GM18502 (cell line): ENCODE measurements around the gene AJAP1.

Source experiments
- ATAC-seq: cut with Tn5 transposase; IDR thresholded peaks from one replicate; pipeline ENCODE4 v1.9.1; 2021; ENCODE audit warnings: mild to moderate bottlenecking; ENCODE audit not compliant: unreplicated experiment, poor library complexity

Gene AJAP1

GRCh38 chr1:4696753-4697152 is 42.3 kb downstream of the AJAP1 start:
- no peak for ATAC-seq

DNA sequence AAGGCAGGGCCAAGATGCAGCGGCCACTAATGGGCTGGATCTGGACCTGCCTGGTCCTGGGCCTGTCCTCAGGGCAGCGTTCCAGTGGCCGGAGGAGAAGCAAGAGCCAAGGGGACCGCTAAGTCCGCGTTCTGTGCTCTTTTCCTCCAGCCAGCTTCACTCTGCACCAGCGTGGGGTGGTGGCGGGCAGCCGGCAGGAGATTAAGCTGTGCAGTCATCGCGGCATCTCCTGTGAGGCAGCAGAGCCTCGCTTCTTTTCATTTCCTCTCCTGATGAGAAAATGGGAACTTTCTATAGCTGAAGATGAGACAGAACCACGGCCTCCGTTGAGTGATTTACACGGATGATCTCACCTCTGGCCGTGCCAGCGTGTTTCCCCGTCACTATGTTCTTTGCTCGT is 43.4 kb downstream of the AJAP1 start:
- no peak for ATAC-seq

- no peak for ATAC-seq
Measured at GRCh38 chr1:4698911-4699310, 44.5 kb downstream of the AJAP1 start.

DNA sequence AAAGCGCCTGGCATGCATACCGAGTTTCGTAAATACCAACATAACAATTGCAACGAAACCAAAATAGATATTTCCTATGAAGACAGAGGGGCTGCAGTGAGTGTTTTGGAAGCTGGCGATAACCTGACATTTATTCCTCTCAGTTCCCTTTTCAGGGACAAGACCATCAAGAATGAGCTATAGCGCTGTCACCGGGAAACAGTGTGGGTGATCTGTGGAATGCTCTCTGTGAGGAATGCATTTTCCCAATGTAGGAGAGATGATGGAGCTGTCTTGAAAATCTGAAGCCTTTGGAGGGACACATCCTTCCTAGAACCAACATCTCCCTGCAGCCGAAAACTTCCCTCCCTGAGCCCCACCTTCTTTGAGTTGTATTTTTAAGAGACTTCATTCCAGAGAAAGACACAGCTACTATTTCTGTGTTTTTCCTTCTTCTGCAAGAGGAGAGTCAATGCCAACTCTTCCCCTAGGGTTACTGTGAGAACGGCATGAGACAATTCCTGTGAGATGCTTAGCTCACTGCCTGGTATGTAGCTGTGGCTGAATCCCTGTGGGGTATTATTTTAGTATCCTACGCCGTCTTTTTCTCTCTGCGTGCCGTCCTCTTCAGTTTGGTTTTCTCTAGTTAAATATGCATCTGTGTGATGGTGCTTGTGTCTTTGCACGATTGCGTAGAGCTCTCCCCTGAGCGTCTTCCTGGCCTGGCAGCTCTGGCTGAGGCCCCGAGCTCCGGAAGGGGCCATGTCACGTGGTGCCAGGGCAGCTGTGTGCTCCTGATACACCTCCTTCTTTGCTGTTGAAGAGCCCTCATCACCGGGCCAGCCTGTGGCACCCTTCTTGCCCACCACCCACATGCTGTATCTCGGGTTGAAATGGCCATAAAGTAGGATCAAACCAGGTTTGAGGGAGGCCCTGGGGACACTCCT is 45.2 kb downstream of the AJAP1 start:
- no peak for ATAC-seq

GRCh38 chr1:4700801-4701200 is 46.4 kb downstream of the AJAP1 start:
- no peak for ATAC-seq

GRCh38 chr1:4701276-4701675 is 46.9 kb downstream of the AJAP1 start:
- ATAC-seq, result no peak

DNA sequence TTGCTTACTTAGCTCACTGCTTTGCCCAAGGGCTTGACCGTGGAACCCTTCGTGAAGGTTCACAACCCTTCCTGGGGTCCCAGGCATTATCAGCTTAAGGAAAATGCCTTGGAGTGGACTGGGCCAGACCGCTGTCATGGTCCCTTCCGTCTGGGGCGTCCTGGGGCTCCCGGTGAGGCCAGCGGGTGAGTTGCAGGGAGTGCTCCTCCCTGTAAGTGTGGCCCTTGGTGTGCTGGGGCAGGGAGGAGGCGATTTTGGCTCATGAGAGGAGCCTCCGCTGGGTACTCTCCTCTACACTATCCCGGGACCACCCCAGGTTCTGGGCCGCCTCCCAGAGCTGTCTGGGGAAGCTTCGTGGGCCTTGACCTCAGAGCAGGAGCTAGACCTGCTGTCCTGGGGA is 48.1 kb downstream of the AJAP1 start:
- ATAC-seq, result no peak

DNA sequence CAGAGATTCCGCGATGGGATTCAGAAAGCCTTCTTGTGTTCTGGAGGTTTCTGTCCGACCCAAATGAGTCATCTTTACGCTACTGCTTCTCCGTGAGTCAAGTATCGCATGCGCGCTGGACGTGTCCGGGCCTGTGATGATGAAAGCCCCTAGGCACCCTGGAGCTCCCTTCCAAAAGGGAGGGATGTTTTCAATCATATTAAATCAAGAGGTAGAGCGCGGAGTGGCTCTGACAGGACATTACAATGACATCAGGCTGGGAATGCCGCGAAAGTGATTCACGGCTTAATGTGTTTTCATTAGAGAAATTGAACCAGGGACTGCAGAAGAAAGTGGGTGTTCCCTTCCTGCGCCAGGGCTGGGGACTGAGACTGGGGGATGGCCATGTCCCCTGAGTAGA is 48.5 kb downstream of the AJAP1 start:
- no peak for ATAC-seq

- no peak for ATAC-seq
Measured at GRCh38 chr1:4703646-4704045, 49.2 kb downstream of the AJAP1 start.

DNA sequence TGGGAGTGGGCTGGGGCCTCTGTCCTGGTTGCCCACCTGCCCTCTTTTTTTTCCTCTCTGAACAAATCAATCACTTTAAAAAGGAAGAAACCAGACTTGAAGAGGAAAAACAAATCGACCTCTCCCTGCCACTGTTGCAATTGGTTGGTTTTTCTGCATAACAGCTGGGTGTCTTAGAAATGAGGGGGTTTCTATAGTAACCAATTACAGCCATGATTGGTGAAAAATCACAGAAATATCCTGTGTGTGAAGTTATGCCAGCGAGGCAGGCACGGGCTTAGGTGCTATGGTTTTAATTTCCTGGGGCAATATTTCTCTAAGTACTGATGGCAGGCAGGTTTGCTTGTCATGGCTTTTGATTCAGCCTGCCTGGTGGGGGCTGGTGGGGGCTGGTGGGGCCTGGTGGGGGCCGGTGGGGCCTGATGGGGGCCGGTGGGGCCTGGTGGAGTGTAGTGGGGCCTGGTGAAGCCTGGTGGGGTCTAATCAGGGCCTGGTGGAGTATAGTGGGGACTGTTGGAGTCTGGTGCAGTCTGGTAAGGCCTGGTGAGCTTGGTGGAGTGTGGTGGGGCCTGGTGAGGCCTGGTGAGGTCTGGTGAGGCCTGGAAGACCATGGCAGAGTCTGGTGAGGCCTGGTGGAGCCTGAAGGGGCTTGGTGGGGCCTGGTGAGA is 54.6 kb downstream of the AJAP1 start:
- ATAC-seq, result no peak

DNA sequence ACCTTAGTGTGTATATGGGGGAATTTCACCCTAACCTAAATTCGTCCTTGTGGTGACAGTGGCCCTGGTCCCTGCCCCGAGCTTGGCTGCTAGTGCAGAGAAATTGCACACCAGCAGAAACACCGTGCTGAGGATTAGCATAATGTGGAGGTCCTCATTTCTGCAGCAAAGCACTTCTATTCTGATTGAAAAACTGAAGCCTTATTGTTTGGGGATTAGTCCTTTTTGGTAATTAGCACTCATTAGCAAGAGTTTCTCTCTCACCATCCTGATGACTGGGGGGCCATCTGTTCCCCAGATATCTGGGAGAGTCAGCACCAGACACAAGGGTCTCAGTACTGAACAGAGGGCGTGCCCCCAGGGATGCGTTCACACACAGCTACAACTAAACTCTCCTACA is 55.2 kb downstream of the AJAP1 start:
- ATAC-seq, result no peak

DNA sequence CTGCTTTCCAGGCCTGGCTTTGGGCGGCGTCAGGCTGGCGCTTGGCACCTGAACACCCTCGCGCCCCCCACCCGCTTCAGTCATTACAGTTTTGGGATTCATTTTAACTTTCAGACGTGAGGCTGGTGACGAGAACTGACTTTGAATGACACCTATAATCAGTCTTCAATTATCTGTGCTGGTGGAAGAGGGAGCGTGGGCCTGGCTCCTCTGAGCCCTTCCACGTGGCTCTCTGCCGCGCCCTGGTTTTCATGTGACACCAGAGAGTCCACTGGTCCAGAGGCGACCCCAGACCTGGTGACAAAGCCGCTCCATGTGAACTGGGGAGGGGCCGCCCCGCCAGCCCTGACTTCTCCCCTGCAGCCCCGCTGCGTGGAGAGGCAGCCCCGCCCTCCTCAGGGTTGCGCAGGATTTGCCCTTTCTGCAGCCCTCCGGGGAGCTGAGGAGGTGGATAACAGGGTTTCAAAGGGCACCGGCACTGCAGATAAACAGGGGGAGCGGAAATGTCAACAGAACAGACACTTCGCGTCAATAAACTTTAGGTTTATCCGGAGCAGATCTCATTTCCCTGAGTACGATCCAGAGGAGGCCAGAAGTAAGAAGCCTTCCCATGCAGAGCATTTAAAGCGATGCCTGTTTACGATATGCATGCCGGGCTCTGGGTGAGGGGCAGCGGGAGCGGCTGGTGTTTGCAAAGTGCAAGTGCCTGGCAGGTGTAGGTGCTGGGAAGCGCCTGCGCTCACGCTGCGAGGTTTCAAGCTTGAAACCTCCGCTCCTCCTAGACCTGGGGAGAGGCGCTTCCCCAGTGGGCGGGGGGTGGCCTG is 56.4 kb downstream of the AJAP1 start:
- ATAC-seq, result no peak

GRCh38 chr1:4711416-4712275 is 57.2 kb downstream of the AJAP1 start:
- no peak for ATAC-seq

DNA sequence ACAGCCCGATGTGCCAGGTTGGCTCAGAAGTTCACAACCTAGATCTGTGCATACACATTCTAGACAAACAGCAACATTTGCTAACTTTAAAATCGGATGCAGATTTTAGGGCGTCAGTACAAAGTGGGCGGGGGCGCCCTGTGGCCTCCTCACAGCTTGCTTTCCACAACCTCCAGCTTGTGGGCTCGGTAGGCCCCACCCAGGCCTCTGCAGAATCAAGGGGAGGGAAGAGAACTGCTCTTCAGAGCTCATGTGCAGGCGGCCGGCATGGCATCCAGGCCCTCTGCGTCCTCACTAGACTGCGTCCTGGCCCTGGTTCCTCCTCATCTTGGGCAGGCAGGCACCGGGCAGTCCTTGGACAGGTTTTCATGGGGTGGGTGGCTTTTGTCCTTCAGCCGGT is 59.3 kb downstream of the AJAP1 start:
- ATAC-seq, result no peak

DNA sequence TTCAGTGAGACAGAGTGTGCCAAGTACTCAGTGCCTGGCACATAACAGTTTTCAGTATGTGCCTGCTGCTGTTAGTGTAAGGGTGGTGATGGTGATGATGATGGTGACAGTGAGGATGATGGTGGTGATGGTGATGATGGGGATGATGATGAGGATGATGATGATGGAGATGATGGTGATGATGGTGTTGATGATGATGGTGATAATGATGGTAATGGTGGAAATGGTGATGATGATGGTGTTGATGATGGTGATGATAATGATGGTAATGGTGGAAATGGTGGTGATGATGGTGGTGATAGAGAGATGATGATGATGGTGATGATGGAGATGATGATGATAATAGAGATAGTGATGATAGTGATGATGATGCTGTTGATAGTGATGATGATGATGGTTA is 62.0 kb downstream of the AJAP1 start:
- no peak for ATAC-seq

DNA sequence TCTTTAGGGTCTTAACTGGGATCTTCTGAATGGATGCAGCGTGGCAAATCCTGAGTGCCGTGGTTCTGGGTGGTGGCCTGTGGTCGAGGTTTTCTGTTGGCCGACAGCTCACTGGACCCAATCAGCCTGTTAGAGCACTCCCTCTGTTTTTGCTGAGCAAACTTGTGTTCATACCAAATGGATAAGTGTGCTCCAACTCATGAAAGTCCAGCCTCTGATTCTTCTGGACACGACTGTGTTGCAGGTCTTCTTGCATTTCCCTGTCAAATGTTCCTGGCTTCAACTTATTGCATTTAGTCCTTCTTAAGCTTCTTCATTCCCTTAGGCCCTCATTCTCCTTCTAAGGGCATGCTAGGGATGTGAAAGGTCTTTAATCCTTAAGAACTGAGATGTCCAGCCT is 63.7 kb downstream of the AJAP1 start:
- ATAC-seq, result no peak

DNA sequence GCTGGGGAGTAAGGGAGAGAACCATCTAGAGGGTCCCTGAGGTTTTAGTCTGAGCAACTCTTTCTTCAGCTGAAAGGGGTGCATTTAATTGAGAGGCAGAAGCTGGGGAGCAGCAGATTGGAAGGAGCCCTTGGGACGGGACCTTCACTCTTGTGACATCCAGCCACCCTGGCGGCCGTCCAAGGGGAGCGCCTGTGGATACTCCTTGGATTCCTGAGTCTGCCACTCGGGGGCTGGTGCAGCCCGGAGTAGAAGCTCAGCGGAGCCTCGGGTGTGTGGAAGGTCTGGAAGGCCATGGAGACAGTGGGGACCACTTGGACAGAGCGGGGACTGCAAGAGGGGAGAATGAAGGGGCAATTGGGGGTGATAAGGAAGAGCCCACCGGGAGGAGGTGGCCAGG is 68.7 kb downstream of the AJAP1 start:
- no peak for ATAC-seq

DNA sequence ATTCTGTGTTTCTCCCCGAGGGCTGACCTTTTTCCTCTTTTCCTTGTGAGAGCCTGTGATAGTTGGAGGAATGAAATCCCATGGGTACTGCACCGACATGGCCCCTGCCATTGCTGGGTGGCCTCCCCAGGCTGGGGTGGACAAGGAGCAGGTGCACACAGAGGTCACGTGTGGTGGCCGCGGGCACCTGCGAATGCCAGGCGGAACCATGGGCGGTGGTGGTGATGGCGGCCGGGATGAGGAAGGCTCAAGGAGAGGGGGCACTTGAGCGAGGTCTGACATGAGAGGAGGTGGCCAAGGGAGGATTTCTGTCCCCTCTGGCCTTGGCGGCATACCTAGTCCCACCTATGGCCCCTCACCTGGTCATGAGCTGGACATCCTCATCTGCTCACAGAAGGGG is 69.6 kb downstream of the AJAP1 start:
- ATAC-seq, result no peak

DNA sequence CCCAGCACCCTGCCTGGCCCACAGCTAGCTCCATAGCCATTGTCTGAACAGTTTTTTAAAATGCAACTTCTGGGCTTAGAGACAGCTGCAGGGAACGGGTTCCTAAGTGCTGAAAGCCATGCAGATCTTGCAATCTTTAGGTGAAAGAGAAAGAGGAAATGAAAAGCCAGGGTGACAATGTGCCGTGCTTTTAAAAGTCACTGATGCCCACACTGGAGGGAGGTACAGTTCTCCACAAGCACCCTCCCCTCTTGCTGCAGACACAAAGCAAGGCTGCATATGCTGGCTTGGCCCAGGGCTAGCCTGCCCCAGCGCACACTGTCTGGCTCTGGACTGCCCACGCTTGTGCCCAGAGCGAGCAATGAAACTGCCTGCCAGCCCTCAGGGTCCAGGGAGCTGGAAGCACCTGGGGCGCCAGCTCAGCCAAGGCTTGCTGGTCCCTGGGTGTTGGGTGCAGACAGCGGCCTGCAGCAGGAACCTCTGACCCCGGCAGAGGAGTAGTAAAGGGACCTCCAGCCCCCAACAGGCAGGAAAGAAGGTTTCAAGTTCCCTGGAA is 70.4 kb downstream of the AJAP1 start:
- no peak for ATAC-seq

GRCh38 chr1:4725416-4725815 is 71.0 kb downstream of the AJAP1 start:
- ATAC-seq, result no peak
